CD4-positive, alpha-beta T cell (primary cell): ENCODE results near the gene CCR7. TPM values are rescaled to one million over a fixed set of nuclear protein-coding genes. Genes with fewer than 3 reads are reported as not detected.

Experiments
- ATAC-seq: fragments of 200-7000 bp; cut with Tn5 transposase; one replicate; pipeline ENCODE4 v1.10.0; 2022; ENCODE audit warnings: mild to moderate bottlenecking; ENCODE audit not compliant: poor library complexity
- CTCF ChIA-PET: fragments of 350-600 bp; sonication (Branson Sonifier 250); formaldehyde crosslinking; loops from one replicate; lab custom pipeline; 2021; ENCODE audit warnings: antibody characterized with exemption, inconsistent platforms; lab: Charles Lee
- POLR2A ChIA-PET: fragments of 350-600 bp; sonication (Branson Sonifier 250); formaldehyde crosslinking; loops from one replicate; lab custom pipeline; 2021; ENCODE audit warnings: antibody characterized with exemption, inconsistent platforms; lab: Charles Lee
- DNase-seq, 14 experiments: peaks; one replicate each; pipeline ENCODE4 v3.0.0-alpha.2; 2013 to 2020; ENCODE audit warnings: mixed read lengths in 2 of 14
- H3K27ac ChIP-seq, 2 donors: one replicate each; pipeline versions ENCODE4 v1.5.1 to v1.7.0; 2013; ENCODE audit warnings: low read length in 2 of 2, low read depth in 1 of 2, mild to moderate bottlenecking in 1 of 2
- H3K27me3 ChIP-seq, 2 experiments: 1 replicate in 1 of 2; 2 replicates in 1 of 2; pipeline versions ENCODE4 v1.6.1 to v1.7.0; 2013; ENCODE audit warnings: low read length in 2 of 2, control low read depth in 1 of 2, mild to moderate bottlenecking in 1 of 2, moderate library complexity in 1 of 2; ENCODE audit not compliant: insufficient read depth in 2 of 2, control insufficient read depth in 1 of 2
- H3K36me3 ChIP-seq: one replicate; pipeline ENCODE4 v1.6.1; 2013; ENCODE audit warnings: low read length, control low read depth; ENCODE audit not compliant: insufficient read depth
- H3K4me1 ChIP-seq: one replicate; pipeline ENCODE4 v1.6.1; 2013; ENCODE audit warnings: low read length, control low read depth; ENCODE audit not compliant: insufficient read depth
- H3K4me3 ChIP-seq: one replicate; pipeline ENCODE4 v1.5.1; 2013; ENCODE audit warnings: mild to moderate bottlenecking, low read length, moderate library complexity
- H3K9me3 ChIP-seq, 2 experiments: 1 replicate in 1 of 2; 2 replicates in 1 of 2; pipeline versions ENCODE4 v1.6.1 to v1.7.0; 2013; ENCODE audit warnings: low read length in 2 of 2, mild to moderate bottlenecking in 2 of 2, control low read depth in 1 of 2, moderate library complexity in 1 of 2; ENCODE audit not compliant: control insufficient read depth in 1 of 2, insufficient read depth in 1 of 2
- H3K27ac Mint-ChIP-seq: one replicate; pipeline ENCODE4 v1.8.0; 2020; ENCODE audit warnings: mixed read lengths
- H3K27me3 Mint-ChIP-seq: one replicate; pipeline ENCODE4 v1.8.0; 2021; ENCODE audit warnings: mixed read lengths
- H3K36me3 Mint-ChIP-seq: one replicate; pipeline ENCODE4 v1.8.0; 2021; ENCODE audit warnings: low read depth, mixed read lengths
- H3K4me1 Mint-ChIP-seq: one replicate; pipeline ENCODE4 v1.8.0; 2021; ENCODE audit warnings: low read depth, mixed read lengths
- H3K4me3 Mint-ChIP-seq: one replicate; pipeline ENCODE4 v1.8.0; 2020; ENCODE audit warnings: mild to moderate bottlenecking, mixed read lengths
- H3K9me3 Mint-ChIP-seq: one replicate; pipeline ENCODE4 v1.8.0; 2020; ENCODE audit warnings: mixed read lengths
- intact Hi-C, 2 experiments: fragments of 100-400 bp; cut with DNase I in 1 of 2; cut with micrococcal nuclease in 1 of 2; formaldehyde crosslinking; loops; one replicate each; pipeline versions ENCODE4 v1.15.1 to v1.9.0; 2023 to 2025; cut with DNase I, micrococcal nuclease
- total RNA-seq, 174 experiments: library from RNA in 2 of 174; stranded (reverse) in 2 of 174; gene quantifications; one replicate each; pipeline ENCODE4 v1.2.3 and lab custom pipeline; 2021 to 2026
- TF ChIP-seq, protein P1 (sequence below): fragments of 200-600 bp; IDR thresholded peaks from one replicate; pipeline ENCODE4 v1.8.0; 2022; ENCODE audit warnings: antibody characterized with exemption, mild to moderate bottlenecking

The CCR7 gene
- total RNA-seq, 2 experiments from 2014 or later: 170 to 180 TPM

DNA sequence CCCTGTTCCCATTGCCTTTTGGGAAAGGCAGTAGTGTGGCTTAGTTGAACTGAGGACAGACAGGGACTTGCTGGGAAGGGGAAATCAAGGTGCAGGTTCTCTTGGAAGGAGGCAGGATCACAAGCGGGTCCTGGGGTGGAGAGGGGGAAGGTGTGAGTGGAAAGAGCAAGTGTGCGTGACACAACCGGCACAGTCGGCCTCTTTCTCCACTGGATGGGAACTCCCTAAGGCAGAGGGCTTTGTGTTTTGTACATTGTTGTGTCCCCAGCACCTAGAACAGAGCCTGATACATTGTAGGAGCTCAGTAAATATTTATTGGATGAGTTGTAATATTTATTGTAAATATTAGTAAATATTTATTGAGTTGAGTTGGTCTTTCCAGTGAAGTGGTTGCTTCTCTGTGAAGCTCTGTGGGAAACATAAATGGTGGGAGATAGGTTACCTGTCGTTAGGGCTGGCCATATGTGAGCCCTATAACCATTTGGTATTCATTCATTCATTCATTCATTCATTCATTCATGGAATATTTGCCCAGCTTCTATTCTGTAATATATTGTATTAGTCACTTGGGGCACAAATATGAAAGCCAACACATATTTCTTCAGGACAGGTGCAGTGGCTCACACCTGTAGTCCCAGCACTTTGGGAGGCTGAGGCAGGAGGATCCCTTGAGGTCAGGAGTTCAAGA is 48.3 kb upstream of the CCR7 start:
- DNase-seq (peak in 1 of 14 experiments; percentile 51), ATAC-seq (no peak)
- TF ChIP-seq, protein P1, sequence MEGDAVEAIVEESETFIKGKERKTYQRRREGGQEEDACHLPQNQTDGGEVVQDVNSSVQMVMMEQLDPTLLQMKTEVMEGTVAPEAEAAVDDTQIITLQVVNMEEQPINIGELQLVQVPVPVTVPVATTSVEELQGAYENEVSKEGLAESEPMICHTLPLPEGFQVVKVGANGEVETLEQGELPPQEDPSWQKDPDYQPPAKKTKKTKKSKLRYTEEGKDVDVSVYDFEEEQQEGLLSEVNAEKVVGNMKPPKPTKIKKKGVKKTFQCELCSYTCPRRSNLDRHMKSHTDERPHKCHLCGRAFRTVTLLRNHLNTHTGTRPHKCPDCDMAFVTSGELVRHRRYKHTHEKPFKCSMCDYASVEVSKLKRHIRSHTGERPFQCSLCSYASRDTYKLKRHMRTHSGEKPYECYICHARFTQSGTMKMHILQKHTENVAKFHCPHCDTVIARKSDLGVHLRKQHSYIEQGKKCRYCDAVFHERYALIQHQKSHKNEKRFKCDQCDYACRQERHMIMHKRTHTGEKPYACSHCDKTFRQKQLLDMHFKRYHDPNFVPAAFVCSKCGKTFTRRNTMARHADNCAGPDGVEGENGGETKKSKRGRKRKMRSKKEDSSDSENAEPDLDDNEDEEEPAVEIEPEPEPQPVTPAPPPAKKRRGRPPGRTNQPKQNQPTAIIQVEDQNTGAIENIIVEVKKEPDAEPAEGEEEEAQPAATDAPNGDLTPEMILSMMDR: no peak
- H3K4me3 Mint-ChIP-seq: peak overlapping the region; percentile 80
- H3K27me3 Mint-ChIP-seq: no peaks in the 10 kb centered on the region
- peak overlapping the region; percentile 96 to 99 for H3K27ac ChIP-seq
- no peaks in the 10 kb centered on the region for H3K9me3 ChIP-seq
- no peaks in the 10 kb centered on the region for H3K36me3 ChIP-seq
- no peaks in the 10 kb centered on the region for H3K36me3 Mint-ChIP-seq
- peak overlapping the region; percentile 98 for H3K27ac Mint-ChIP-seq
- no peaks in the 10 kb centered on the region for H3K27me3 ChIP-seq
- no peaks in the 10 kb centered on the region for H3K9me3 Mint-ChIP-seq
- peak overlapping the region; percentile 46 for H3K4me3 ChIP-seq
- ChIA-PET POLR2A (interaction anchor here (0.8 to 29.4 kb wide), 8 partner anchors 11 to 97 kb away, joined by 3 to 1290 read pairs (median 22); partner anchors contain the start of gene CCR7), CTCF (interaction anchor here (1.5 to 17.1 kb wide), 4 partner anchors 11 to 80 kb away, joined by 3 to 288 read pairs (median 12); partner anchors contain the start of gene CCR7)
- intact Hi-C loops: loop anchor here in 1 of 2 experiments (1.0 to 5.0 kb wide), 5 partner anchors 9 to 256 kb away; partner anchors contain the start of gene CCR7
- H3K4me1 Mint-ChIP-seq: peaks cover 82% of the 10 kb centered on the region
- H3K4me1 ChIP-seq: peaks cover 85% of the 10 kb centered on the region

DNA sequence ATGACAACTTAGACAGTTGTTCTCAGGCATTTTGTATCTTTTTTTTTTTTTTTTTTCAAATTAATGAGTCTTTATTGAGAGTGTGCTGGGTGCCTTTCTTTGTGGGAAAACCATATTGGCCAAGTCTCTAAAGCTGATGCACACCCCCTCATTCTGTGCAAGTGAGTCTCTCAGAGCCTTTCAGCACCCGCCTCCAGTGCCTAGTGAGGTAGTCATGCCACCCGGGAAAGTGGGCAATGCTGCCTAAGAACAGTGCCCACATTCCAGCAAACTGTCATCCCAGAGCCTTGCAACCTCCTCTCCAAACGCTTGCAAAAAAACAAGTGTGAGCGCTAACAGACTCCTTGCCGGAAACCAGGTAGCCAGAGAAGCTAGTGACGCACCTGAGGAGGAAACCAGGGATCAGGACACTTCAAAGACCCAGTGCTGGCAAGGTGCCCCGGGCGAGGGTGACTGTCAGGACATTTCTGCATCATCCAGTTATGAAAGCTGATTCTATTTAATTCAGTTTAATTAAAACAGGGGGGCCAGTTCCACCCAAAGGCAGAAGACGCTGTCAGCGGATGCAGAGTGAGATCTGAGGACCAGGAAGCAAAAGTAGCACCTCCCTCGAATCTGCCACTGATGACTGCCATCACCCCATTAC is 47.5 kb upstream of the CCR7 start:
- intact Hi-C loops: loop anchor here in 1 of 2 experiments (1.0 to 5.0 kb wide), 6 partner anchors 9 to 255 kb away; partner anchors contain the start of gene CCR7
- no peaks in the 10 kb centered on the region for H3K27me3 ChIP-seq
- Mint-ChIP-seq H3K4me3 (peak overlapping the region; percentile 80), H3K36me3 (no peaks in the 10 kb centered on the region), H3K4me1 (peaks cover 91% of the 10 kb centered on the region), H3K27me3 (no peaks in the 10 kb centered on the region), H3K27ac (peak overlapping the region; percentile 98), H3K9me3 (no peaks in the 10 kb centered on the region)
- H3K4me3 ChIP-seq: peak overlapping the region; percentile 46
- peaks cover 94% of the 10 kb centered on the region for H3K4me1 ChIP-seq
- no peaks in the 10 kb centered on the region for H3K9me3 ChIP-seq
- ChIA-PET CTCF (interaction anchor here (0.7 to 17.1 kb wide), 3 partner anchors 16 to 79 kb away, joined by 5 to 288 read pairs (median 6); partner anchors contain the start of gene CCR7), POLR2A (interaction anchor here (0.8 to 29.4 kb wide), 10 partner anchors 10 to 96 kb away, joined by 3 to 1290 read pairs (median 4); partner anchors contain the start of gene CCR7)
- peak; percentile 56 for ATAC-seq
- H3K27ac ChIP-seq: peak overlapping the region; percentile 96 to 99
- H3K36me3 ChIP-seq: no peaks in the 10 kb centered on the region
- TF ChIP-seq, protein P1: no peak
- DNase-seq: peak; percentile 71 to 95 (median 88)

DNA sequence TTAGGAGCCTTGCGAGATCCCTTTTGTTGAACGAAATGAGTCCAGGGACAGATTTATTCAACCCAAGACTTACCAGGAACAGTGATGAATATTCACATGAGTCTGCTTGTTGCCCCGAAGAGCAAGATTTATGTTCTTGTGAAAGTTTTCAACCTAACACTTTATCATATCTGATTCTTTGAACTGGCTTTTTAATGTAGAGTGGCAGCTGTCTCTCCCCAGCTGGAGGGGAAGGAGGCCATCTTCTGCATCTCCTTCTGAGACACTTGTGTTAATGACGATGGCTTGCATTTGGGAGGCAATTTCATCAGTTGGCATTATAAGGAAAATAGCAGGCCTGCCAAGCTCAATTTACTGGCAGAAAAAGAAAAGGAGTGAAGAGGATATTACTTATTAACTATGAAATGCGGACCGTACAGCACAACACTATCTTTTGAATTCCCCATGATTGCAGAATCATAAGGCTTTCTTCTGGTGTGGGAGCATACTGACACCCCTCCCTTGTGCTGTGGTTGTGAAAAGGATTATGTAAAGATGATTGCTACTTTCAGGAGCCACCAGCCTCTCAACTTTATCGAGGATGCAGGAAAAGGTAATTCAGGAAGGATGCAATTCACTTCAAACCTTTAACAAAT is 46.7 kb upstream of the CCR7 start:
- no peaks in the 10 kb centered on the region for H3K36me3 ChIP-seq
- no peaks in the 10 kb centered on the region for H3K27me3 ChIP-seq
- intact Hi-C loops: loop anchor here in 1 of 2 experiments (1.0 to 5.0 kb wide), 4 partner anchors 9 to 255 kb away; no protein-coding TSS in a partner anchor
- Mint-ChIP-seq H3K27me3 (no peaks in the 10 kb centered on the region), H3K4me3 (peak overlapping the region; percentile 83), H3K27ac (peak overlapping the region; percentile 98), H3K4me1 (peaks cover 98% of the 10 kb centered on the region), H3K9me3 (no peaks in the 10 kb centered on the region), H3K36me3 (no peaks in the 10 kb centered on the region)
- ChIA-PET CTCF (interaction anchor here (0.7 to 17.1 kb wide), 2 partner anchors 9 to 48 kb away, joined by 3 to 288 read pairs; partner anchors contain the start of gene CCR7), POLR2A (interaction anchor here (0.8 to 29.4 kb wide), 6 partner anchors 9 to 95 kb away, joined by 3 to 1290 read pairs (median 42); partner anchors contain the start of gene CCR7)
- peak overlapping the region; percentile 46 for H3K4me3 ChIP-seq
- DNase-seq (peak in 1 of 14 experiments; percentile 49), ATAC-seq (no peak)
- H3K4me1 ChIP-seq: peaks cover 97% of the 10 kb centered on the region
- peak overlapping the region; percentile 96 to 99 for H3K27ac ChIP-seq
- H3K9me3 ChIP-seq: no peaks in the 10 kb centered on the region
- TF ChIP-seq, protein P1: no peak
